GM12874 (cell line): ENCODE data around the gene SLC45A3.

Experiments used
- TF ChIP-seq, protein P1 (sequence below): IDR thresholded peaks from 2 replicates; pipeline ENCODE4 v1.5.1; 2011; ENCODE audit warnings: low read depth, mild to moderate bottlenecking, control low read depth, low read length, moderate library complexity; ENCODE audit not compliant: insufficient read depth

SLC45A3 gene

DNA sequence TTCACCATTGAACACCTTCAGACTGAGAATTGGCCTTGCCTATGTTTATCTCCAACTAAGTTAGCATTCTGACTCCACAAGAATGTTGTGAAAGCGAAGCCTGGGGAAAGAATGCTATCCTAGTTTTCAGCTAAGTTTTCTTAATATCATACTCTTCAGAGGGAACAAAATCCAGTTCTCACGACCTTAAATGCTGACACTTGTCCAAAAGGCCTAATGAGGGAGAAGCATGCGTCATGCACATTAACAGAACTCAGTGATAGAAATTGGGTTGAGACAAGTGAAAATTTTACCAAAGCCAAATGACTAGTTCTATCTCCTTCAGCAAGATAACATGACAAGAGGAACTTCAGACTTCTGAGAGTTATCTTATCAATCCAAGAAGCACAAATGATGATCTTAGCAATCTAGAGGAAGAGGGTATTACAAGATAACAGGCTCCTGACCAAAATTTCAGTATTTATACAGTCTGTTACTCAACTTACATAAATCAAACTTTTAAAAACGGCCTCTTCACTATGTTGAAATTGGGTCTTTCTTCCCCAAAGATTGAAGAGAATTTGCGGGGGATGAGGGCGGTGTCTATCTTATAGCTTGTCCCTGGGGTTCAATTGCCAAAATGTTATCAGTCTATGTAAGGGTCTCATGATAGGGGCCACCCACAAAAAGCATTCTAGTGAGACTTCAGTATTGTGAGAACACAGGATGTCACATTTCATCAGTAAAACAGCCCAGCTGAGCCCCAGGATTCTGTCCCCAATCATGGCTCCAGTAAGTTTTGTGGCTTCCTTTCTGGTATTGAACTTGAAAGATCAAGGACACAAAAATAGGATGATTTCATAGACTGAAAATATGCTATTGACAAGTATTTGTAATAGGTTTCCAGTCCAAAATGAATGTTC lies 26.5 kb upstream of the SLC45A3 start:
- TF ChIP-seq, protein P1, sequence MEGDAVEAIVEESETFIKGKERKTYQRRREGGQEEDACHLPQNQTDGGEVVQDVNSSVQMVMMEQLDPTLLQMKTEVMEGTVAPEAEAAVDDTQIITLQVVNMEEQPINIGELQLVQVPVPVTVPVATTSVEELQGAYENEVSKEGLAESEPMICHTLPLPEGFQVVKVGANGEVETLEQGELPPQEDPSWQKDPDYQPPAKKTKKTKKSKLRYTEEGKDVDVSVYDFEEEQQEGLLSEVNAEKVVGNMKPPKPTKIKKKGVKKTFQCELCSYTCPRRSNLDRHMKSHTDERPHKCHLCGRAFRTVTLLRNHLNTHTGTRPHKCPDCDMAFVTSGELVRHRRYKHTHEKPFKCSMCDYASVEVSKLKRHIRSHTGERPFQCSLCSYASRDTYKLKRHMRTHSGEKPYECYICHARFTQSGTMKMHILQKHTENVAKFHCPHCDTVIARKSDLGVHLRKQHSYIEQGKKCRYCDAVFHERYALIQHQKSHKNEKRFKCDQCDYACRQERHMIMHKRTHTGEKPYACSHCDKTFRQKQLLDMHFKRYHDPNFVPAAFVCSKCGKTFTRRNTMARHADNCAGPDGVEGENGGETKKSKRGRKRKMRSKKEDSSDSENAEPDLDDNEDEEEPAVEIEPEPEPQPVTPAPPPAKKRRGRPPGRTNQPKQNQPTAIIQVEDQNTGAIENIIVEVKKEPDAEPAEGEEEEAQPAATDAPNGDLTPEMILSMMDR = no peak

DNA sequence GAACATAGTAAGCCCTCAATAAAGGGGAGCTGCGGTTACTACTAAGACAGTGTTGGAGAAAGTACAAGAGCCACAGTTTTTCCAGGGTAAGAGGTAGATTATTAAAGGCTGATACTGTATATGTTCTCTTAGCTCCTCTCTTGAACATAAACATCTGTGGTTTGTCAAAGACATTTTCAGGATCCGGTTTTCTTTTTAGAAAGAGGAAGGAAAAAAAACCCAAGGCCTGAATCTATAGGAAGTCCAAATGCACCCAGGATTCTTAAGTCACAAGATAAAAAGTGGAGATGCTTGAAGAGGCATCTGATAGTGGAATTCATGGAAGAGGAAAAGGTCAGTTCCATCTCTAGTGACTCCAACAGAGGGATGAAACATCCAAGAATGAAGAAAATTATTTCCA lies 24.6 kb upstream of the SLC45A3 start:
- TF ChIP-seq, protein P1 = no peak

DNA sequence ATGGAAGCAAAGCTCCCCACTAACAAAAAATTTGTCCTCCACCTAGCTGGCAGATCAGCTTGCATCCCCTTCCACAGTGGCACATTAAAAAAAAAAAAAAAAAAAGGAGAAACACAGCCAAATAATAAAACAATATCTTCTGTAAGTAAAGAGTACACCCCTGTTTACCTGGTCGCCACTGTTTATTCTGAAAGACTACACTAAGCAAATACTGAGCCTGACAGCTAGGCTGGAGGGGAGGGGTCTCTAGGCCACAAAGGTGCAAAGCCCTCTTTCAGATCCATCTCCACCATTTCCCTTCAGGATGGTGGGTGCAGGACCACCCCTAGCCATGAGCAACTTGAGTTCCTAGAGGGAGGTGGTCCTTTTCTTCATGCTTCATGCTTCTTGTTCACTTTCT lies 22.8 kb upstream of the SLC45A3 start:
- TF ChIP-seq, protein P1 = no peak

DNA sequence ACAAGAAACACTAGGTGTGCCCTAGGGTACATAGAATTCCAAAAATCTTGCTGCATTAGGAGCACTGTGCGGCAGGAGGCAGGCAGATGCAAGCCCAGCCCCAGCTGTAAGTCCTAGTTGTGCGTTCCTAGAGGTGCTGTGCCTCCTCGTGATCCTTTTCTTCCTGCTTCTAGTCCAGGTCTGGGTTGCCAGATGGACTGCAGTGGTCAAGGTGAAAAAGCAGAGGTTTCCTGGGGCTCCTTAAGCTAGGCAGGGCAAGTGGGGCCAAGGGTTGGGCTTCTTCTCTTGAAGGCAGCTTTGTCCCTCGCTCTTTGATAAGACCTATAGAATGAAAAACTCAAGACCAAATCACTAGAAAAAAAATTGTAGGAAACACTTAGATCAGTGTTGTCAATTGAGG lies 21.6 kb upstream of the SLC45A3 start:
- TF ChIP-seq, protein P1 = no peak

DNA sequence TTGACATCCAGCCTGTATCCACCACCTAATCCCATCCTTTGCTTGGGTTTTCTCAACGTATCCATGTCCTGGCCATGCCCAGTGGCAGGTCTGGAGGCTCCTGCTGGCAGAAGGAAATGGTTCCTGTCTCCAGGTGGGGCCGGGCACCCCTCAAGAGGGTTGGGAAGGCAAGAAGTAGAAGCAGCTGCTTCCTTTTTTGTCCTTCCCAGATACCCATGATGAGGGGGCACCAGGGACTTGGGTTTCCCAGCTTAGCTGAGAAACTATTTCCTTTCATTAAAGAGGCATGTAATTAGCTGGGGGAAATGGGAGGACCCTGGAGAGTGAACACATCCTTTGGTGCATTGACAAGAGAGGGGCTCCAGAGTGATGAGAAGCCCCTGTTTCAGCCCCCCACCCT lies 21.1 kb upstream of the SLC45A3 start:
- TF ChIP-seq, protein P1 = no peak

DNA sequence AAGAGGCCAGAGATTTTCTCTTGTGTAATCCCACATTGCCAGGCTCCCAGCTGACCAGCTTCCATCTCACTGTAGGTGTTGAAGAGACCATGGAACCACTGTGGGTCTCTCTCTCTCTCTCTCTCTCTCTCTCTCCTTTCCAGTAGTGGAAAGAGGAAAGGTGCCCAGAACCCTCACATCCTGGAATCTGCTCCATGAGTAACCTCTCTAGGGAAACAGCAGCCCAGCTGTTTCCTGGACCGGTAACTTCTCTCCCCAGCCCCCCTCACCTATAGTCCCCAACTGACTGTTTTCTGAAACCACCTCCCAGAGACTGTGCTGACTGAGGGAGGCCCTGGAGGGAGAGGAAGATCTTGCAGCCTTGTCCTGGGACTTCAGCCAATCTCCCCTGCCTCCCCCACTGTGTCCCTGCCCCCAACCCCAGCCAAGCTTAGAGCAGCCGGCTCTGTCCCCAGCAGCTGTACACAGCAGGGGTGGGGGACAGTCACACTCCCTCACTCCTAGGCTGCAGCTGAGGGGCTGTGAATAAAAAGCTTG lies 20.6 kb upstream of the SLC45A3 start:
- TF ChIP-seq, protein P1 = no peak

DNA sequence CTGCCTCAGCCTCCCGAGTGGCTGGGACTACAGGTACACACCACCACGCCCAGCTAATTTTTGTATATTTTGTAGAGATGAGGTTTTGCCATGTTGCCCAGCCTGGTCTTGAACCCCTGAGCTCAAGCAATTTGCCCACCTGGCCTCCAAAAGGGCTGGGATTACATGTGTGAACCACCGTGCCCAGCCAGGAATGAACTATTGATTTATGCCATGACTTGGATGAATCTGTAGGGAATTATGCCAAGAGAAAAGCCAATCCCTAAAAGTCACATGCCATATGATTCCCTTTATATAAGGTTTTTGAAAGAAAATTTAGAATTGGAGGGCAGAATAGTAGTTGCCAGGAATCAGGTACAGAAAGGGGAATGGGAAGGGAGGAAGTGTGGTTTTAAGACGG lies 19.1 kb upstream of the SLC45A3 start:
- TF ChIP-seq, protein P1 = no peak
